Smooth muscle cell (in vitro differentiated cells): ENCODE results near the gene GAB3. TPM values are rescaled to one million over a fixed set of nuclear protein-coding genes. Genes with fewer than 3 reads are reported as not detected.

Experiments used
- DNase-seq: peaks from one replicate; lab custom pipeline; 2025; ENCODE audit not compliant: unreplicated experiment; lab: John Stamatoyannopoulos, UW
- H2AFZ ChIP-seq: fragments of 200-600 bp; sonication (generic); 2 replicates; pipeline ENCODE4 v1.6.0; 2016; ENCODE audit warnings: antibody characterized with exemption, low read depth, mild to moderate bottlenecking
- H3F3A ChIP-seq: fragments of 200-600 bp; sonication (generic); 2 replicates; pipeline ENCODE4 v1.6.0; 2017; ENCODE audit warnings: antibody characterized with exemption, low read depth
- H3K27ac ChIP-seq: fragments of 200-600 bp; sonication (generic); 2 replicates; pipeline ENCODE4 v1.5.1; 2016; ENCODE audit warnings: low read depth, mild to moderate bottlenecking
- H3K27me3 ChIP-seq: fragments of 200-600 bp; sonication (generic); 2 replicates; pipeline ENCODE4 v1.6.1; 2016; ENCODE audit warnings: low read depth, mild to moderate bottlenecking
- H3K36me3 ChIP-seq: fragments of 200-600 bp; sonication (generic); 2 replicates; pipeline ENCODE4 v1.5.1; 2016; ENCODE audit warnings: low read depth
- H3K4me1 ChIP-seq: fragments of 200-600 bp; sonication (generic); 2 replicates; pipeline ENCODE4 v1.5.1; 2016; ENCODE audit warnings: low read depth
- H3K4me2 ChIP-seq: fragments of 200-600 bp; sonication (generic); 2 replicates; pipeline ENCODE4 v1.6.0; 2016; ENCODE audit warnings: mild to moderate bottlenecking
- H3K4me3 ChIP-seq: fragments of 200-600 bp; sonication (generic); 2 replicates; pipeline ENCODE4 v1.5.1; 2016; ENCODE audit warnings: mild to moderate bottlenecking
- H3K79me2 ChIP-seq: fragments of 200-600 bp; sonication (generic); 2 replicates; pipeline ENCODE4 v1.6.0; 2016; ENCODE audit warnings: low read depth, mild to moderate bottlenecking
- H3K9ac ChIP-seq: fragments of 200-600 bp; sonication (generic); 2 replicates; pipeline ENCODE4 v1.6.0; 2016; ENCODE audit warnings: low read depth
- H3K9me3 ChIP-seq: fragments of 200-600 bp; sonication (generic); replicated peaks from 2 replicates; pipeline ENCODE4 v1.5.1; 2016; ENCODE audit warnings: low read depth
- H4K20me1 ChIP-seq: fragments of 200-600 bp; sonication (generic); 2 replicates; pipeline ENCODE4 v1.6.0; 2016; ENCODE audit warnings: low read depth
- CTCF ChIP-seq: fragments of 200-600 bp; sonication (generic); IDR thresholded peaks from 2 replicates; pipeline ENCODE4 v1.5.1; 2017; ENCODE audit warnings: borderline replicate concordance, mild to moderate bottlenecking, antibody characterized with exemption; ENCODE audit not compliant: insufficient read depth, poor library complexity, severe bottlenecking
- WGBS: methylation state at CpG from one replicate; pipeline ENCODE4 v1.1.7; 2016; ENCODE audit warnings: low lambda C conversion rate; 5-methylcytosine and 5-hydroxymethylcytosine counted together
- polyA plus RNA-seq: library from polyadenylated mRNA; unstranded; fragments of >200 nt; fragmentation: Nextera tagmentation; extraction: Ambion mirVana; gene quantifications from 2 replicates; pipeline ENCODE4 v1.2.1, GENCODE V29; 2016
- total RNA-seq: library from RNA; depleted of rRNA; stranded (reverse); fragments of >200 nt; gene quantifications from 2 replicates; pipeline ENCODE4 v1.2.3, GENCODE V29; 2014

Gene GAB3
- total and polyA plus RNA-seq, 2 experiments from 2014 or later = 0.39 to 0.72 TPM

GRCh38 chrX:154652311-154653047 lies 98.4 kb downstream of the GAB3 start:
- WGBS = 90% methylated on average over 25 of the region's 30 CpGs
- Histone ChIP-seq H3K4me2 (no peak overlapping the region), H4K20me1 (no peaks in the 10 kb centered on the region), H3K27me3 (no peaks in the 10 kb centered on the region), H3K9me3 (no peaks in the 10 kb centered on the region), H3K9ac (no peak overlapping the region), H2AFZ (no peak overlapping the region), H3K36me3 (no peaks in the 10 kb centered on the region), H3K4me1 (no peaks in the 10 kb centered on the region), H3K4me3 (no peak overlapping the region), H3K79me2 (no peaks in the 10 kb centered on the region), H3K27ac (no peak overlapping the region), H3F3A (no peaks in the 10 kb centered on the region)
- no peak for DNase-seq
- no peak for TF ChIP-seq CTCF

GRCh38 chrX:154650221-154650510 lies 100.7 kb downstream of the GAB3 start:
- Histone ChIP-seq H3F3A (no peaks in the 10 kb centered on the region), H3K4me3 (no peak overlapping the region), H2AFZ (no peak overlapping the region), H3K79me2 (no peaks in the 10 kb centered on the region), H3K4me1 (no peaks in the 10 kb centered on the region), H3K4me2 (no peak overlapping the region), H3K9me3 (no peaks in the 10 kb centered on the region), H4K20me1 (no peaks in the 10 kb centered on the region), H3K9ac (no peak overlapping the region), H3K36me3 (no peaks in the 10 kb centered on the region), H3K27ac (no peak overlapping the region), H3K27me3 (no peaks in the 10 kb centered on the region)
- WGBS = 79% methylated on average over 13 of the region's 13 CpGs
- TF ChIP-seq CTCF = no peak
- DNase-seq = no peak

GRCh38 chrX:154649503-154650220 lies 101.2 kb downstream of the GAB3 start:
- Histone ChIP-seq H3K36me3 (no peaks in the 10 kb centered on the region), H3K27me3 (no peaks in the 10 kb centered on the region), H2AFZ (no peak overlapping the region), H3K9ac (no peak overlapping the region), H3K9me3 (no peaks in the 10 kb centered on the region), H3F3A (no peaks in the 10 kb centered on the region), H3K4me3 (no peak overlapping the region), H3K4me2 (no peak overlapping the region), H3K4me1 (no peaks in the 10 kb centered on the region), H3K27ac (no peak overlapping the region), H4K20me1 (no peaks in the 10 kb centered on the region), H3K79me2 (no peaks in the 10 kb centered on the region)
- no peak for TF ChIP-seq CTCF
- 86% methylated on average over 23 of the region's 23 CpGs for WGBS
- DNase-seq = no peak
